Activated CD8-positive, alpha-beta T cell treated with anti-CD3 and anti-CD28 coated beads, Interleukin-2, amount 10 ng/mL, durations not matched to agents 7 days and 5 days (primary cell): ENCODE data around the gene ANKRD16. TPM values are rescaled to one million over a fixed set of nuclear protein-coding genes. Genes with fewer than 3 reads are reported as not detected.

Experiments
- ATAC-seq: fragments of 150-1000 bp; cut with Tn5 transposase; one replicate; pipeline ENCODE4 v1.10.0; 2021; ENCODE audit warnings: moderate library complexity
- CTCF ChIA-PET: fragments of 350-600 bp; sonication (Branson Sonifier 250); formaldehyde crosslinking; loops from one replicate; lab custom pipeline; 2021; ENCODE audit warnings: antibody characterized with exemption; lab: Charles Lee
- POLR2A ChIA-PET: fragments of 350-600 bp; sonication (Branson Sonifier 250); formaldehyde crosslinking; loops from one replicate; lab custom pipeline; 2021; ENCODE audit warnings: antibody characterized with exemption; lab: Charles Lee
- DNase-seq: peaks from one replicate; pipeline ENCODE4 v3.0.0-alpha.2; 2020
- H3K27ac Mint-ChIP-seq: one replicate; pipeline ENCODE4 v1.8.0; 2021; ENCODE audit warnings: mild to moderate bottlenecking, mixed read lengths
- H3K27me3 Mint-ChIP-seq: one replicate; pipeline ENCODE4 v1.8.0; 2021; ENCODE audit warnings: low read depth, mixed read lengths
- H3K36me3 Mint-ChIP-seq: one replicate; pipeline ENCODE4 v1.8.0; 2021; ENCODE audit warnings: low read depth, mixed read lengths
- H3K4me1 Mint-ChIP-seq: one replicate; pipeline ENCODE4 v1.8.0; 2021; ENCODE audit warnings: low read depth, mixed read lengths
- H3K4me3 Mint-ChIP-seq: one replicate; pipeline ENCODE4 v1.8.0; 2021; ENCODE audit warnings: mild to moderate bottlenecking, mixed read lengths
- H3K9me3 Mint-ChIP-seq: one replicate; pipeline ENCODE4 v1.8.0; 2022; ENCODE audit warnings: mixed read lengths; ENCODE audit not compliant: insufficient read depth
- total RNA-seq, 2 experiments: library from RNA; stranded (reverse); gene quantifications; one replicate each; pipeline ENCODE4 v1.2.3, GENCODE V29; 2021

ANKRD16 gene
- total RNA-seq, 2 experiments from 2014 or later = 5.2 to 5.7 TPM

- Mint-ChIP-seq H3K36me3 (peaks cover 22% of the 10 kb centered on the region), H3K4me3 (peak overlapping the region; percentile 86), H3K27me3 (no peaks in the 10 kb centered on the region), H3K9me3 (no peaks in the 10 kb centered on the region), H3K4me1 (peaks cover 56% of the 10 kb centered on the region), H3K27ac (peak overlapping the region; percentile 93)
- ChIA-PET POLR2A (interaction anchor here (0.7 to 2.4 kb wide), 18 partner anchors 8 to 275 kb away, joined by 3 to 14 read pairs (median 4); partner anchors contain the start of genes ANKRD16, FBH1 and IL15RA), CTCF (interaction anchor here (0.7 to 1.6 kb wide), 5 partner anchors 60 to 272 kb away, joined by 3 to 4 read pairs (median 3); partner anchors contain the start of genes ANKRD16 and FBH1)
- no peak for DNase-seq
- no peak for ATAC-seq
These were observed 75.3 kb downstream of the ANKRD16 start for GRCh38 chr10:5814110-5815107.

- peak within 1 kb of the TSS; percentile 86 for H3K4me3 Mint-ChIP-seq
- peak; percentile 92 for ATAC-seq
- H3K9me3 Mint-ChIP-seq = no peaks in the 10 kb centered on the region
- peak; percentile 97 for DNase-seq
- CTCF ChIA-PET = interaction anchor here (0.6 to 1.6 kb wide), 5 partner anchors 60 to 273 kb away, joined by 3 to 4 read pairs (median 3); partner anchors contain the start of genes ANKRD16 and FBH1
- peaks cover 27% of the 10 kb centered on the region for H3K36me3 Mint-ChIP-seq
- POLR2A ChIA-PET = interaction anchor here (0.6 to 2.4 kb wide), 22 partner anchors 9 to 276 kb away, joined by 3 to 14 read pairs (median 4); partner anchors contain the start of genes ANKRD16, FBH1, IL15RA and TASOR2
- H3K27me3 Mint-ChIP-seq = no peaks in the 10 kb centered on the region
- H3K4me1 Mint-ChIP-seq = peaks cover 60% of the 10 kb centered on the region
- peak within 1 kb of the TSS; percentile 94 for H3K27ac Mint-ChIP-seq
These were observed 76.2 kb downstream of the ANKRD16 start, which contains the start of gene GDI2 for GRCh38 chr10:5813341-5814109. Gene GDI2, minus strand, starts transcription at chr10:5813434. Its CDS starts 176 bp downstream, at chr10:5813258.

DNA sequence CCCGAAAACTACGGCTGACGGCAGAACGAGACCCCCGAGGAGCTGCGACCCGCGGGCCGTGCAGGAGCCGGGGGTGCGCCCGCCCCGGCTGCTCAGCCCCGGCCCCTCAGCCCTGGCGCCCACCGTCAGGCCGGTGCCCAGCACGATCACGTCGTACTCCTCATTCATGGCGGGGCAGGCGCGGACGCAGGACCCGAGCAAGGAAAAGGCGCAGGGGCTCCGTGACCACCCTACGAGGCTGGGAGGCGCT is 76.7 kb downstream of the ANKRD16 start:
- Mint-ChIP-seq H3K4me3 (peak overlapping the region; percentile 86), H3K4me1 (peaks cover 63% of the 10 kb centered on the region), H3K27ac (peak overlapping the region; percentile 94), H3K36me3 (peaks cover 30% of the 10 kb centered on the region), H3K27me3 (no peaks in the 10 kb centered on the region), H3K9me3 (no peaks in the 10 kb centered on the region)
- ATAC-seq (peak; percentile 43), DNase-seq (no peak)
- ChIA-PET CTCF (interaction anchor here (0.6 to 1.1 kb wide), 2 partner anchors 61 to 164 kb away, joined by 3 read pairs; no protein-coding TSS in a partner anchor), POLR2A (interaction anchor here (0.6 to 2.4 kb wide), 19 partner anchors 8 to 277 kb away, joined by 3 to 14 read pairs (median 5); partner anchors contain the start of genes ANKRD16, FBH1, IL15RA and TASOR2)

DNA sequence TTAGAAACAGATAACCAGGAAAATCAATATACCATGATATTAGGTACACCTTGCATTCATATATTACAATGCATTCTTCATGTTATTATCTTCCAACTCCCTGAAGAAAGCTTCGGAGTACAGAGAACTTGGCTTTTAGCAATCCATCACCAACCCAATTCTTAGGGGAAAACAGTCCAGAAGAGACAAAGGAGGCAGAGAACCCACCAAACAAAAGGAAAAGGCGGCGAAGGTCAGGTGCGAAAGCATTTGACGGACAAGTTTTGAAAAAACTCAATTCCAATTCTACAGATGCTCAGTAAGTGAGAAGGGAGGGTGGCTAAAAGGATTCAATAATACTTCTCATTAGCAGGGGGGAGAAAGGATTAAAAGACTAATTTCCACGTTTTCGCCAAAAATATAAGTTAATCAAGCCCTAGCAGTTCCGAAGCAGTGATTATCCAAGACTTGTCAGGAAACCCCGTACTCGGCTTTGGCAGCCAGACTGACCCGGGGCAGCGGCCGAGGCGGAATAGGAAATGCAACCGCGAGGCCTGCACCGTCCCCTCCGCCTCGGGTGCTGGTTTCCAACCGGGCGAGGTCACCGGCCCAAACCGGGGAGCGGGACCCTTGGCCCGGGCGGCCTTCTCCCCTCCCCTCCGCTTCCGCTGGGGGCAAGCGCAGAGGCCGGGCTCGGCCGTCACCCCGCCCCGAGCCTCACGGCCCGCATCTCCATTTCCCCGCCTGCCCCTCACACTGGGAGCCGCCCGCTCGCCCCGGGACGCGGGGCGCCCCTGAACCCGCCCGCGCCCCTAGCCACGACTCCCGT is 77.2 kb downstream of the ANKRD16 start:
- no peaks in the 10 kb centered on the region for H3K9me3 Mint-ChIP-seq
- peak overlapping the region; percentile 86 for H3K4me3 Mint-ChIP-seq
- CTCF ChIA-PET = no interaction called here
- POLR2A ChIA-PET = interaction anchor here (1.0 to 2.4 kb wide), 8 partner anchors 9 to 128 kb away, joined by 4 to 14 read pairs (median 6); partner anchors contain the start of genes ANKRD16, FBH1 and TASOR2
- H3K27me3 Mint-ChIP-seq = no peaks in the 10 kb centered on the region
- DNase-seq (peak; percentile 54), ATAC-seq (peak; percentile 41)
- peaks cover 32% of the 10 kb centered on the region for H3K36me3 Mint-ChIP-seq
- H3K4me1 Mint-ChIP-seq = peaks cover 61% of the 10 kb centered on the region
- H3K27ac Mint-ChIP-seq = peak overlapping the region; percentile 66

Other genes with a start within 250 kb of the ANKRD16 start
- 1 to 10 TPM; 4.4 to 5.6 TPM for gene ASB13, start 223.3 kb downstream of the ANKRD16 start, total RNA-seq
- 10 to 100 TPM; 44.5 to 54.3 TPM for gene TASOR2, start 205.1 kb downstream of the ANKRD16 start, total RNA-seq
- 100 to 1,000 TPM; 237 to 243 TPM for gene GDI2, start 76.5 kb downstream of the ANKRD16 start, total RNA-seq
- 10 to 100 TPM; 62.6 to 64.4 TPM for gene FBH1, start 350 bp upstream of the ANKRD16 start, total RNA-seq
- 10 to 100 TPM; 17.2 to 18.1 TPM for gene IL15RA, start 87.7 kb upstream of the ANKRD16 start, total RNA-seq
- gene IL2RA, start 172.5 kb upstream of the ANKRD16 start, total RNA-seq = 100 to 1,000 TPM; 174 to 177 TPM
- gene RBM17, start 199.1 kb upstream of the ANKRD16 start, total RNA-seq = 100 to 1,000 TPM; 213 to 217 TPM